Mucosa of stomach (tissue), 1 donor: ENCODE data around the gene MAGEA2.
"Not testable (repeated sequence)": the region's sequence is repeated elsewhere in the genome, so short reads cannot be mapped to it uniquely, and the experiment has no call there.

Experiments used
- H3K27me3 ChIP-seq: one replicate; pipeline ENCODE4 v1.7.0; 2013; ENCODE audit warnings: mild to moderate bottlenecking, low read length; ENCODE audit not compliant: control insufficient read depth, insufficient read depth
- H3K36me3 ChIP-seq: one replicate; pipeline ENCODE4 v1.7.0; 2013; ENCODE audit warnings: low read length; ENCODE audit not compliant: control insufficient read depth, insufficient read depth
- H3K4me1 ChIP-seq: one replicate; pipeline ENCODE4 v1.7.0; 2013; ENCODE audit warnings: mild to moderate bottlenecking, low read length; ENCODE audit not compliant: control insufficient read depth, insufficient read depth
- H3K4me3 ChIP-seq: one replicate; pipeline ENCODE4 v1.7.0; 2013; ENCODE audit warnings: low read length
- H3K9ac ChIP-seq: one replicate; pipeline ENCODE4 v1.7.0; 2013; ENCODE audit warnings: mild to moderate bottlenecking, low read length, moderate library complexity
- H3K9me3 ChIP-seq: one replicate; pipeline ENCODE4 v1.7.0; 2013; ENCODE audit warnings: mild to moderate bottlenecking, low read length, moderate library complexity; ENCODE audit not compliant: control insufficient read depth
- donor health status: Pancreatic carcinoma.

Gene MAGEA2

GRCh38 chrX:152753686-152754650 lies at the start of gene MAGEA2:
Gene MAGEA2, minus strand, starts transcription at chrX:152753842. Its CDS starts 2,479 bp downstream, at chrX:152751363.
- not testable (repeated sequence) for H3K27me3 ChIP-seq, H3K9ac ChIP-seq, H3K36me3 ChIP-seq, H3K9me3 ChIP-seq, H3K4me3 ChIP-seq, H3K4me1 ChIP-seq

GRCh38 chrX:152798945-152799344 lies 45.3 kb upstream of the MAGEA2 start:
- no peak overlapping the region for H3K9ac ChIP-seq
- H3K9me3 ChIP-seq: no peaks in the 10 kb centered on the region
- H3K4me3 ChIP-seq: no peak overlapping the region
- H3K36me3 ChIP-seq: no peaks in the 10 kb centered on the region
- H3K27me3 ChIP-seq: no peaks in the 10 kb centered on the region
- H3K4me1 ChIP-seq: no peaks in the 10 kb centered on the region

GRCh38 chrX:152787062-152787461 lies 33.4 kb upstream of the MAGEA2 start:
- not testable (repeated sequence) for H3K4me3 ChIP-seq, H3K27me3 ChIP-seq, H3K9ac ChIP-seq, H3K4me1 ChIP-seq, H3K36me3 ChIP-seq, H3K9me3 ChIP-seq

GRCh38 chrX:152769549-152770289 lies 16.1 kb upstream of the MAGEA2 start, which contains the start of gene MAGEA6:
Gene MAGEA6, minus strand, starts transcription at chrX:152769689. Its CDS starts 2,039 bp downstream, at chrX:152767650.
- not testable (repeated sequence) for H3K4me1 ChIP-seq, H3K9me3 ChIP-seq, H3K4me3 ChIP-seq, H3K36me3 ChIP-seq, H3K27me3 ChIP-seq, H3K9ac ChIP-seq

GRCh38 chrX:152766562-152766961 lies 12.9 kb upstream of the MAGEA2 start:
- not testable (repeated sequence) for H3K4me1 ChIP-seq, H3K36me3 ChIP-seq, H3K9me3 ChIP-seq, H3K9ac ChIP-seq, H3K4me3 ChIP-seq, H3K27me3 ChIP-seq

GRCh38 chrX:152761582-152761981 lies 7.9 kb upstream of the MAGEA2 start:
- not testable (repeated sequence) for H3K9me3 ChIP-seq, H3K4me1 ChIP-seq, H3K9ac ChIP-seq, H3K36me3 ChIP-seq, H3K27me3 ChIP-seq, H3K4me3 ChIP-seq

- not testable (repeated sequence) for H3K27me3 ChIP-seq, H3K4me3 ChIP-seq, H3K4me1 ChIP-seq, H3K9me3 ChIP-seq, H3K36me3 ChIP-seq, H3K9ac ChIP-seq
Measured at GRCh38 chrX:152759544-152759943, 5.9 kb upstream of the MAGEA2 start.

- H3K9me3 ChIP-seq, H3K9ac ChIP-seq, H3K36me3 ChIP-seq, H3K4me3 ChIP-seq, H3K4me1 ChIP-seq, H3K27me3 ChIP-seq: not testable (repeated sequence)
Measured at GRCh38 chrX:152758918-152759317, 5.3 kb upstream of the MAGEA2 start, which contains the start of gene CSAG3. Gene CSAG3, plus strand, starts transcription at chrX:152759218.

- H3K4me1 ChIP-seq, H3K9ac ChIP-seq: not testable (repeated sequence)
Measured at GRCh38 chrX:152754871-152755270, 1.2 kb upstream of the MAGEA2 start.

GRCh38 chrX:152738560-152738959 lies 15.1 kb downstream of the MAGEA2 start:
- no peak overlapping the region for H3K4me3 ChIP-seq
- no peaks in the 10 kb centered on the region for H3K9me3 ChIP-seq
- H3K4me1 ChIP-seq: no peaks in the 10 kb centered on the region
- no peaks in the 10 kb centered on the region for H3K27me3 ChIP-seq
- no peak overlapping the region for H3K9ac ChIP-seq
- H3K36me3 ChIP-seq: no peaks in the 10 kb centered on the region

More at GRCh38 chrX:152754871-152755270, 1.2 kb upstream of the MAGEA2 start:
- H3K27me3 ChIP-seq, H3K4me3 ChIP-seq, H3K9me3 ChIP-seq, H3K36me3 ChIP-seq: not testable (repeated sequence)

- H3K4me3 ChIP-seq, H3K4me1 ChIP-seq, H3K36me3 ChIP-seq, H3K9me3 ChIP-seq, H3K27me3 ChIP-seq, H3K9ac ChIP-seq: not testable (repeated sequence)
Measured at GRCh38 chrX:152736528-152736927, 17.1 kb downstream of the MAGEA2 start.

- H3K36me3 ChIP-seq: no peaks in the 10 kb centered on the region
- H3K4me1 ChIP-seq: no peaks in the 10 kb centered on the region
- H3K9ac ChIP-seq: no peak overlapping the region
- no peaks in the 10 kb centered on the region for H3K9me3 ChIP-seq
- no peaks in the 10 kb centered on the region for H3K27me3 ChIP-seq
- H3K4me3 ChIP-seq: no peak overlapping the region
Measured at GRCh38 chrX:152735860-152736511, 17.7 kb downstream of the MAGEA2 start.
